HTERT RPE-1 (cell line): ENCODE measurements around the gene CREBBP.

ENCODE experiments used
- in situ Hi-C: fragments of 300-500 bp; cut with MboI; formaldehyde crosslinking; loops from 4 replicates; pipeline ENCODE4 v1.14.3; 2020; ENCODE audit warnings: low sequenced_read_pairs

The CREBBP gene

DNA sequence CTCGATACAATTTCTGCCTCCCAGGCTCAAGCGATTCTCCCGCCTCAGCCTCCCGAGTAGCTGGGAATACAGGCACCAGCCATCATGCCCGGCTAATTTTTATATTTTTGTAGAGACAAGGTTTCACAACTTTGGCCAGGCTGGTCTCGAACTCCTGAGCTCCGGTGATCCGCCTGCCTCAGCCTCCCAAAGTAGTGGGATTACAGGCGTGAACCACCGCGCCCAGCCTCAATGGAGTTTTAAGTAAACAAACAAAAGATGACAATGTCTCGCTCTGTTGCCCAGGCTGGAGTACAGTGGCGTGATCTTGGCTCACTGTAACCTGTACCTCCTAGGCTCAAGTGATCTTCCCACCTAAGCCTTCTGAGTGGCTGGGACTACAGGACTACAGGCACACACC lies 110.6 kb downstream of the CREBBP start:
- in situ Hi-C loops, result no loop called here

DNA sequence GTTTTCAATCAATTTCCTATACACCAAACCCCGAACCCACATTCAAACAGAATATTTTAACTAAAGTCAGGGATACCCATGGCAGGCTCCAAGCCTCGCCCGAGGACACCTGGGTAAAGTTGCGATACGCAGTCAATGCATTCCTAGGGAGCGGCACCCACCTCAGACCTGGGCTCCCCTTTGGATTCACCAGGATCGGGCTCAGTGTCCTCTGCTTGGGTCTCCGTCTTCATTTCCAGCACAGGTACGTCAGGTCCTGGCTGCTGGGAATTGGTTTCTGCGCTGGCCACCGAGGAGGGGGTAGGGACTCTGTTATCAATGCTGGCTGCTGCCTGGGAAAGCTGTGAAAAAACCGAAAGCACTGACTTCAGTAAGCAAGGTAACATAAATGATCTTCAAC lies 111.5 kb downstream of the CREBBP start:
- in situ Hi-C loops, result no loop called here

DNA sequence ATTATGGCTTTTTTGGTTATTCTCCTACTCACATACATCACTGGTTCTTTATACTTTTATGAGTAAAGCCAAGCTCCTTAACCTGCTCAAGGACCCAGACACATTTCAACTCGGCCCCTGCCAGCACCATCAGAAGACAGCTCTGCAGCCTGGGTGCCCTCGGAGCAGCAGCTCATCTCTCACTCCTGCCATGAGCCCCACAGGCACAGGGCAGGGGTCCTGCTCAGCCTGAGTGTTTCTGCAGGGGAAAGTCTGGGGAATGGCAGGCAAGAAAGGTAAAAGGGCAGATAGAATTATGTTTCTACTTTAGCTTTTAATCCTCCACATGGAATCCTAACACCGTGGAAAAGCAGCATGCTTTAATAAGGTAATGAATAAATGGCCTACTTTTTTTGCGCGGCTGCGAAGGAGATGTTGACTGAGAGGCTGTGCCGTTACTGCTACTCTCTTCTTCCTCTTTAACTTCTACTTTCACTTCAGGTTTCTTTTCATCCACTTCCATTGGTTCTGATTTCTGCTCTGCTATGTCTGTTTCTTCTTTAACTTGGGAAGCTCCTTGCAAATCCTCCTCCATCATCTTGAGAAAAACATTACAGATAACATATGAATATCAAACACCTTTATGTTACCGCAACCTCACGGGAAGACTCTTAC lies 113.1 kb downstream of the CREBBP start:
- in situ Hi-C loops, result no loop called here

DNA sequence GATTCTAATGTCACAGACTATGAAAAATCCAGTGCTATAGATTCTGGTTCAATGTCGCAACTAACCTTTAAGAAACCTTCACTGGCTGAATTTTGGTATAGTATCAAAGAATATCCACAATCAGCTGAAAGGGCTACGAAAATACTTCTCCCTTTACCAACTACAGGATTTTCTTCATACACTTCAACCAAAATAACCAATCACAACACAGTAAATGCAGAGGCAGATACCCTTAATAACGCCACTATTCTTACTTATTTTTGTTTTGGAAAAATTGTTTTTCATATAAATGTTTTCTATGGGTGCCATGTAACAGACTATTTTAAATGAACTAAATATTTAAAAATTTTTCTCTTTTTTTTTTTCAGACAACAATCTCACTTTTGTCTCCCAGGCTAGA lies 114.3 kb downstream of the CREBBP start:
- in situ Hi-C loops, result no loop called here

DNA sequence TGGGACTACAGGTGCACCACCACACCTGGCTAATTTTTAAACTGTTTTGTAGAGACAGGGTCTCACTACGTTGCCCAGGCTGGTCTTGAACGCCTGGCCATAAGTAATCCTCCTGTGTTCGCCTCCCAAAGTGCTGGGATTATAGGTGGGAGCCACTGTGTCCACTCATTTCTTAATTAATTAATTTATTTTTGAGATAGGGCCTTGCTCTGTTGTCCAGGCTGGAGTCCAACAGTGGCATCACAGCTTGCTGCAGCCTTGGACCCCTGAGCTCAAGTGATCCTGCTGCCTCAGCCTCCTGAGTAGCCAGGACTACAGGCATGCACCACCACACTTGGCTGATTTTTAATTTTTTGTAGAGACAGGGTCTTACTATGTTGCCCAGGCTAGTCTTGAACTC lies 116.1 kb downstream of the CREBBP start:
- in situ Hi-C loops, result no loop called here

DNA sequence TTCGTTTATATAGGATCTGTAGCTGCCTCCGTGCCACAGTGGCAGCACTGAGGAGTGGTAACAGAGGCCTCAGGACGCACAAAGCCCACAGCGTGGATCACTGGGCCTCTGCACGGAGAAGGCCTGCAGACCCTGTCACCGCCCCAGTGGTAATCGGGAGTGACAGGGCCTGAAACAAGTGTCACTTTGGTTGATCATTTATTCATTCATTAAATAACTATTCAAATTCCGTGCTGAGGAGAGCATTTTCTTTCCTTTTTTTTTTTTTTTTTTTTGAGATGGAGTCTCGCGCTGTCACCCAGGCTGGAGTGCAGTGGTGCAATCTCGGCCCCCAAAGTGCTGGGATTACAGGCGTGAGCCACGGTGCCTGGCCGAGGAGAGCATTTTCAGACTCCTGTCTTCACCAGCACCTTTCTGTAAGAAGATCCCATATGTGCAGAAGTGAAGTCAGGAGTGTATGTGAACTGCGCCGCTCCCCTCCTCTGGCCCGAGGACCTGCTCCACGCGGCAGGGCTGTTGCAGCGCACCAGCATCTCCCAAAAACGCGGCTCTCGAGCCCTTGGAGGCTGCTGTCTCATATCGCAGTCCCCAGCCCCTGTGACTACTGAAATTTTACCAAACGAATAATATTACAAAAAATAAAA lies 118.3 kb downstream of the CREBBP start:
- in situ Hi-C loops, result no loop called here

DNA sequence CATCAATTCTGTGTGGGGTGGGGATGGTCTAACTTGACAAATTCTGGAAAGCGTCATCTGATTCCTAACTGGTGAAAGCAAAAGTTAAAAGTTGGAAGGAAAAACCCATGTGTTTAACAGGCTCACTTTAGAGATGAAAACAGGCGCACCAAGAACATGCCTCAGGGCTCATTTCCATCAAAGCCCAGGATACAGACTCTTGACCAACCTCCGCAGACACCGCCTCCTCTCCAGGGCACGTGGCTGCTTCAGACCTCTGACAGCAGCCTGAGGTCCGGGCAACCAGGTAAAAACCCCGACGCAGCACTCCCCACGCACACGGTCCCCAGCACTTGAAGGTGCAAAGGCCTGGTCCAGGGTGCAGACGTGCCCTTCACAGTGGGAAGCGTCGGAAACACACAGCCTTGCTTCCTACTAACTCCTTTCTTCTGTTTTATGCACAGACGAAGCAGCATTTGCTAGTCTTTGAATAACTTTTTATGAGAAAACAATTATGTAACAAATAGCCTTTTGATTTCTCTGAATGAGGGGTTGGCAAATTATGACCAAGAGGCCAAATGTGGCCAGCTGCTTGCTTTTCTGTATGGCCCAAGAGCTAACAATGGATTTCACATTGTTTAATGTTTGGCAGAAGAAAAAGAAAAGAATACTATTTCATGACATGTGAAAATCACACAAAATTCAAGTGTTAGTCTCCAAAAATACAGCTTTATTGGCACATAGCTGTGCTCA lies 119.0 kb downstream of the CREBBP start:
- in situ Hi-C loops, result no loop called here

DNA sequence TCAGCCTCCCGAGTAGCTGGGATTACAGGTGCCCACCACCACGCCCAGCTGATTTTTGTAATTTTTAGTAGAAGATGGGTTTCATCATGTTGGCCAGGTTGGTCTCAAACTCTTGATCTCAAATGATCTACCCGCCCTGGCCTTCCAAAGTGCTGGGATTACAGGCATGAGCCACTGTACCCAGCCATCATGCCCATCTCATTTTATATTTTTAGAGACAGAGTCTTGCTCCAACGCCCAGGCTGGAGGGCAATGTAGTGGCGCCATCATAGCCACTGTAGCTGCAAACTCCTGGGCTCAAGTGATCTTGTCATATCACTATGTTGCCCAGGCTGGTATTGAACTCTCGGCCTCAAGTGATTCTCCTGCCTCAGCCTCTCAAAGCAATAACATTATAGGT lies 120.0 kb downstream of the CREBBP start:
- in situ Hi-C loops, result no loop called here

DNA sequence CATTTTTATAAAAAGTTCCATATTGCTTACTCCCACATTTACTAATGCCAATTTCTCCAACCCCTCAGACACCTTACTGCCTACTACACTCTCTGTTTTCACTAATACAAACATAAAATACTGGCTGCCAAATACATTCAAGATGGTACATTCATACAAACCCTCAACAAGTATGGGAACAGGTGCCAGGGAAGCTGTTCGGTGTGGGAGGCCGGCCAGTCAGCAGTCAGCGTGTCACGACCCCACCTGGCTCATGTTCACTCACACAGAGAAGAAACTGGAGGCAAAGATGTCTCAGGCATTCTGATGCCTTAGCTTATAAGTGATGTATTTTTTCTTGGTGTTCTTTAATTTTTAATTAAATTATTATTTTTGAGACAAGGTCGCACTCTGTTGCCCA lies 120.8 kb downstream of the CREBBP start:
- in situ Hi-C loops, result no loop called here

DNA sequence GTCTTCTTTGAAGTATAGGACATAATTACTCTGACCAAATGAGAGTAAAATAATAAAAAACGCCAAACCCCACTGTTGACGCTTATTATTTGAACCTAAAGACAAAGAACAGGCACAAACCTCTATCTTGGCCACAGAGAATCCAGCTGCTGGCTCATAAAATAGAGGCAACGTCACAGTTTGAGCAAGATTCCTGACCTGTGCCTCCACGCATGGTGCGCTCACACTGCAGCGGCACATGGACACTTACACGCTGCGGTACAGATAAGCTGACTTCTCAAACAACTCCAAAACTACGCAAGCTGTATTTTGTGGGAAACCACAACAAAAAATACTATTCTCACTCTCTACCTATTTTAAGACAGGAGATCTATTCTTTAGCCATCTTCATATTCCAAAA lies 124.4 kb downstream of the CREBBP start:
- in situ Hi-C loops, result no loop called here

DNA sequence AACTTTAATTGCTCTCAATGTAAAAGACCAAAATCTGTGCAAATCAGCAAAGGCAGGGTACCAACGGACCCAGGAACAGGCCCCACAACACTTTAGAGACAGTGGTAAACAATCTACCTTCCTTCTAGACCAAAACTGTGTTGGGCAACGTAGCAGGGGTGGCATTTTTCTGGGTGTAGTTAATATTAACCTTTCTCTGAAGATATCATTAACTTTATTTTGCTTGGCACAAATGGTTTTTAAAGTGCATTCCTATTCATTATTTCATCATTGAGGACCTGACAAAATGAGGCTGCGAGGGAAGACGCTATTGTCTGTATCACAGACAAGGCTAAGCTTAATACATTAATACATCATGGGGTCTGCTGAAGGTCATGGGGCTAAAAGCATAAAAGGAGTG lies 125.3 kb downstream of the CREBBP start:
- in situ Hi-C loops, result no loop called here

DNA sequence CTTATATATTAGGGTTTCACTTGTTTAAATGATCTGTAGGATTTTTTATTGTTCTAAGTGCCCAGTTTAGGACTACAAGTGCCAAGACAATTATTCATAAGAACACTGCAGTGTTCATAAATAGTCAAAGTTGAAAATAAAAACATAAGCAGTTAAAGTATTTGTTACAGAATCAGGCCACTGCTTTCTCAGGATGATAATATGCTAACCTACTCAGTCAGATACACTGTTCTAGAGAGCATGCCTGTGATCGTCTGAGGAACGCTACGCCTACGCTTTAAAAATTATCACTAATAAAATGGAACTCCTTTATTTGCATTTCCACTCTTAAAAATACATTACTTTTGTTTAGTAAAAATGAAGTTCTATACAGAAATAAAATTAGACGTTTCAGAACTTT lies 125.7 kb downstream of the CREBBP start:
- in situ Hi-C loops, result no loop called here

DNA sequence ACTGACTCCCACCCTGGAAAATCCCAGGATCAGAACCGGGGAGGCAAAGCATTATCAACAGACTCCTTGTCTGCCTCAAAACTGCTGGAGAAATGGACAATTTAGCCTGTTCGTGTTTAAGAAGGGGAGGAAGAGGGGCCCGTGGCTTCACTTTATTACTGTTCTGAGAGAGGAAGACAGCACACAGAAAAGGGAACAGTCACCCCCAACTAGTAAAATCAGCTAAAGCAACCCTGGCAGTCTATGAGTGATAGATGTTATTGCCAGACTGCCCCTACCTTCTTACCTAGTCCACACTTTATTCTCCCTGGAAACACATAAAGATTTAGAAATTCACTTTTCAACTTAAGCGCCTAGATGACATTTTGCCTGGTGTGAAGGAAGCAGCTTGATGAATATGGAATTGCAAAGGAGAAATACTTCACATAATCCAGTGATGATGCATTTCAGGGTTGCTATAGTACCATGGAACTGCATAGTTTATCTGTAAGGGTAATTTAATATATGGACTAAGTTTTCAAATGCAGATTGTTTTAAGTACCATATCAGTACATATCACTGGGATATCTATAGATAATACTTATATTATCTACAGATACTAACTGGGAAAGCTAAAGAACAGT lies 126.3 kb downstream of the CREBBP start:
- in situ Hi-C loops, result no loop called here

DNA sequence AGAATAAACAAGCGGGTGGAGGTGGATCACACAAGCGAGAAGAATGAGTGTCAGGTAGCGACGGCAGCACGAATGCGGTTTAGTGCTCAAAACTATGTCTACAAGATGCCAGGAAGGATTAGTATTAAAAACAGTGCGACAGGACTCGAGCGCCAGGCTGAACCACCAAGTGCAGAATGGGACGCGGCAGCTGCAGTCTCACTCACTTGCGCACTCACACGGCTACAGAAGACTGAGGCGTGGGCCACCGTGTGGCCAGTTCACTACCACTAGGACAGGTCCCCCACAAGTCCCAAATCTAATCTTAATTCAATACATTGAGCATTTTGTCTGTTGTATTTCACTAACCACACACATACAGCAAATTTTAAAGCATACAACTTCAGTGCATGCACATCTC lies 127.5 kb downstream of the CREBBP start:
- in situ Hi-C loops, result no loop called here

DNA sequence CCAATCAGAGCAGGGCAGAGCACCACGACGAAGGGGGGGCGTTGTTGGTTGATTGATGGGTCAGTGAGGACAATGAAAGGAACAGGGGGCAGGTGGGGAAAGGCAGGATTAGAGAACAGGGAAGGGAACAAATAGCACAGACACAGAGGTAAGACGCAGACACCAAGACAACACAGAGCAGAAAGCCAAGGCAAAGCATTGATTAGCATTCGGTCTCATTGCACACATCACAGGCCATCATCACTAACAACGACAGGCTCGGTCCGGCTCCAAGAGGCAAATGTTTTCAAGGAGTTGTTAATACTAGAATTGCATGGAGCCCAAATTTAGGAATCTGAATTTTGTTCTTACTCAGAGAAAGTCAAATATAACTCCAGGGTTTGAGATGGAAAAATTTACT lies 128.6 kb downstream of the CREBBP start:
- in situ Hi-C loops, result no loop called here

DNA sequence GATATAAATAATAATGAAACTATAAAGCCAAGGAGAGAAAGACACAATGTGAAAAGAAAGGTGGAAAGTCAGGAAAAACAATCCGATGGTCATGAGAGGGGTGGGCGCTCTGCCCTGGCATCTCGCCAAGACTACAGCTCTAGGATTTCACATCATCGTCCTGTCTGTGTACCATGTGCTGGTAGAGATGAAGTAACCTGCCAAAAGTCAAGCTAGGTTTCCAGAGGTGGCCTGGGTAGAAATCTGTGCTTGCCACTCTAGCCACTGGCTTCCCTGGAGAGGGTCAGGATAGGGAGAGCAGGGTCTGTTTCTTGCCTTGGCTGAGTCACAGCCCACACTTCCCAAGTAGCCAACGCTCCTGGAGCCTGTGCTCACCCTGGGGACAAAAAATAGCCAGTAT lies 132.2 kb downstream of the CREBBP start:
- in situ Hi-C loops, result no loop called here

DNA sequence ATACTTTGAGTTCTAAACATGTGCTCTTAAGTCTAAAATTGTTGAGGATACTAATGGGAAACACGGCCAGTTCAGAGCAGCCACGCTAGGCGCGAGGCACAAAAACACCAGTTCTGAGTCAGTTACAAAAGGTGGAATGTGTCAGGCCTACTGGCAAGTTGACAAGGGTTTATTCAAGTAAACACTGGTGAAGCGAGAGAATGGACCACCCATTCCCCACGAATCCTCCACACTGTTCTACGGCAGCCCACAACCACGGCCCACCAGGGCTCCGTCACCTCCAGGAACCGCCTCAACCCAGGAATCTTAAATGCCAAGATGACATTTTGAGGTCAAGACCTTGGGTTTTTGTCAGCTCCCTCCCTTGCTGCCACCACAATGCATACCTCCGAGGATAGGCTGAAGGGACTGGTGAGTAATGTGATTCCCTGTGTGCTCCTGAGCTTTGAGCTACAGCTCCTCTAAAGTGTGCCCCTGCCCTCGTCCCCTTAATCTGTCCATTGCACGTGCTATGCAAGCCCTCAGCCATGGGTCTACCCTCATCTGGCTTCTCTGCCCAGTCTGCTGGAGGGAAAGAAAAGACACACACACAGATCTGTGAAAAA lies 134.7 kb downstream of the CREBBP start:
- in situ Hi-C loops, result no loop called here

DNA sequence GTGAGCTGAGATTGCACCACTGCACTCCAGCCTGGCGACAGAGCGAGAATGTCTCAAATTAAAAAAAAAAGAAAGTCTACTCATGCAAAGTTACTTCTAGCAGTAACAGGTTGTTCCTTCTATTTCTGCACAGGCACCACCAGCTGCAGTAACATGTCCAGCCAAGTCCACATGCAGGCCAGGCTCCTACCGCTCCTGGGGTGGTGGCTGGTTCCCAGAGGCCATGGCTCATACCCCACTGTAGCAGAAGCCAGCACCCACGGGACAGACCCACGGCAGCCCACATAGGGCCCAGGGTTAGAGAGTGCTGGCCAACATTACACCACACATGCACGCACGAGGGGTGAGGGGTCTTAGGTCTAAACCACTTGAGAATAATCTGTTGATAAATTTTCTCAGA lies 136.5 kb downstream of the CREBBP start:
- in situ Hi-C loops, result no loop called here

DNA sequence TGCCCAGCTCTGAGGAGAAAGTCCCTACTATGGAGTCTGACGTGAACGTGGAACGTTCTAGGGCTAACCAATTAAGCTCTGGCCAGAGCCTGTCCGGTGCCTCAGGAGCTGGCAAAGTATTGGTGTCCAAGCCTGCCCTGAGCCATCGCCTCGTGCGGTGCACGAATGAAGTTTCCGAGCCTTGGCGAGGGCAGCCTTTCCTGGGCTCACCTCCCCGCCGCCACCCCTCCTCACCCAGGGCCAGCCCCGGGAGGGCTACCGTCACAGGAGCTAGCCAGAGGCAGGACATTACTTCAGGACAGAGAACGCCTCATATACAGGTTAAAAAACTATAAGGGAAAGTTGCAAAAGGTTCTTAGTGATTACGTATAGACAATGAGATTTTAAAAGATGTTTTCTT lies 139.6 kb downstream of the CREBBP start:
- in situ Hi-C loops, result no loop called here

DNA sequence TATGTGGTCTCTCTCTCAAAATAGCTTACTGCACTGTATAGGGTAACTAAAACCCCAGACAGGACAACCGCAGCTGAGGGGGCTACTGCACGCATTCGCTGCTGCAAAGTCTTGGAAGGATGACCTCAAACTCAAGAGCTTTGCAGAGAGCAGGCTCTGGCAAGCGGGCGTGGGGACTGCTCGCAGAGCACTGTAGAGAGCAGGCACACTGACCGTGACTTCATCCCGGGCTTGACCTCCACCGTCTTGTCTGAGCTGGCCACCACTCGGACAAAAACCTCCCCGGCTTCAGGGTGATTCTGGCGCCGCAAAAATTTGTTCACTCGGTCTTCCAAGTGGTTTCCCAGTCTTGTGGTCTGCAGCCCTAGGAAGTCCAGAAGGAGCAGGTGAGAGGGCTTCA lies 140.3 kb downstream of the CREBBP start:
- in situ Hi-C loops, result no loop called here

DNA sequence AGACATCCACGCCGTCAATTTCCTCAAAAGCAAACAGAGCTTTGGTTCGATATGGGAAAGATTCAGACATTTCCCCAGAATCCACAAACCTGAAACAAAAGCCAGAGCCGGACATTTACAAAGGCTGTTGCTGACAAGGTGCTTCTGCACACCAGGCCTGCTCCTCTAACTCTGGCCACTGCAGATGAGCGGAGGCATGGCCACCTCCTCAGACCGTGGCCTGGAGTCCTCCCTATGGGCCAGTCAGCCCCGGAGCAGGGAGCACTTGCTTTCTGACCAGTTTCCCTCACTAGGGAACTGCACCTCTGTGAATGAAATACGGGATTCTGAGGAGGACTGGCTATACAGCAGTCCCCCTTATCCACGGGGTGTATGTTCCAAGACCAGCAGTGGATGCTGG lies 140.9 kb downstream of the CREBBP start:
- in situ Hi-C loops, result no loop called here

DNA sequence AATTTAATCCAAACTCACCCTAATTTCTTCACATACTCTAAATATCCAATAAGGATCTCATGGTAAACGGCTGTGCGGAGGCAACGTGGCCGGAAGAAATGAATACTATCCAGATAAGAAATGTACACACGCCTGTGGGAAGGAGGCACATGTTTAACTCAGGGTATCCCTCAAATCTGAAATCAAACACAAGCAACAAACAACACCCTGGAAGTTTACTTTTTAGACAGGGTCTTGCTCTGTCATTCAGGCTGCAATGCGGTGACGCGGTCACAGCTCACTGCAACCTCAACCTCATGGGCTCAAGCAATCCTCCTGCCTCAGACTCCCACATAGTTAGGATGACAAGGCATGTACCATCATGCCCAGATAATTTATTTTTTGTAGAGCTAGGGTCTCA lies 142.0 kb downstream of the CREBBP start:
- in situ Hi-C loops, result no loop called here
